PC-3 (cell line): Measurements from ENCODE around the gene CERS5. TPM values are rescaled to one million over a fixed set of nuclear protein-coding genes. Genes with fewer than 3 reads are reported as not detected.

Experiments used
- ATAC-seq: fragments of 200-7000 bp; cut with Tn5 transposase; 2 replicates; pipeline ENCODE4 v1.9.1; 2020; ENCODE audit warnings: mild to moderate bottlenecking, moderate library complexity
- BruUV-seq: library from RNA; stranded (reverse); fragments of 400-500 nt; replicated peaks from 2 replicates; lab custom pipeline; 2021; lab: Mats Ljungman, UMichigan
- CTCF ChIA-PET: fragments of 300-600 bp; sonication (Branson Sonifier 250); formaldehyde crosslinking; loops from one replicate; lab custom pipeline; 2022; ENCODE audit warnings: antibody characterized with exemption; lab: Charles Lee
- POLR2A ChIA-PET: fragments of 300-600 bp; sonication (Branson Sonifier 250); formaldehyde crosslinking; loops from one replicate; lab custom pipeline; 2022; ENCODE audit warnings: antibody characterized with exemption; ENCODE audit not compliant: unreplicated experiment; lab: Charles Lee
- DNase-seq: peaks from one replicate; pipeline ENCODE4 v3.0.0-alpha.2; 2015
- H2AFZ ChIP-seq: fragments of 300-600 bp; sonication (generic); 2 replicates; pipeline ENCODE4 v1.6.0; 2016; ENCODE audit warnings: antibody characterized with exemption, low read length
- H3F3A ChIP-seq: fragments of 300-600 bp; sonication (generic); one replicate; pipeline ENCODE4 v1.6.0; 2017; ENCODE audit warnings: antibody characterized with exemption, low read length, control low read depth, mild to moderate bottlenecking; ENCODE audit not compliant: unreplicated experiment
- H3K27ac ChIP-seq: fragments of 300-600 bp; sonication (generic); 2 replicates; pipeline ENCODE4 v1.5.1; 2016; ENCODE audit warnings: mild to moderate bottlenecking, low read length
- H3K27me3 ChIP-seq: fragments of 300-600 bp; sonication (generic); 2 replicates; pipeline ENCODE4 v1.6.1; 2016; ENCODE audit warnings: low read length, mixed read lengths
- H3K36me3 ChIP-seq: fragments of 300-600 bp; sonication (generic); 2 replicates; pipeline ENCODE4 v1.6.1; 2016; ENCODE audit warnings: low read depth, mixed run types, low read length, mixed read lengths
- H3K4me1 ChIP-seq: fragments of 300-600 bp; sonication (generic); 2 replicates; pipeline ENCODE4 v1.5.1; 2016; ENCODE audit warnings: low read length; ENCODE audit not compliant: insufficient read depth
- H3K4me2 ChIP-seq: fragments of 300-600 bp; sonication (generic); 2 replicates; pipeline ENCODE4 v1.6.0; 2016; ENCODE audit warnings: low read length
- H3K4me3 ChIP-seq: fragments of 300-600 bp; sonication (generic); 2 replicates; pipeline ENCODE4 v1.5.1; 2016; ENCODE audit warnings: mild to moderate bottlenecking, low read length, mixed read lengths
- H3K79me2 ChIP-seq: fragments of 300-600 bp; sonication (generic); 2 replicates; pipeline ENCODE4 v1.6.1; 2017; ENCODE audit warnings: low read length, mixed read lengths
- H3K9ac ChIP-seq: fragments of 300-600 bp; sonication (generic); 2 replicates; pipeline ENCODE4 v1.6.0; 2016; ENCODE audit warnings: mild to moderate bottlenecking, low read length
- H3K9me2 ChIP-seq: fragments of 300-600 bp; sonication (generic); replicated peaks from 2 replicates; pipeline ENCODE4 v1.6.1; 2016; ENCODE audit warnings: mixed run types, low read length, mixed read lengths
- H3K9me3 ChIP-seq: fragments of 300-600 bp; sonication (generic); 2 replicates; pipeline ENCODE4 v1.6.1; 2016; ENCODE audit warnings: low read length, mixed read lengths
- H4K20me1 ChIP-seq: fragments of 300-600 bp; sonication (generic); 2 replicates; pipeline ENCODE4 v1.6.1; 2016; ENCODE audit warnings: low read length, mixed read lengths
- CTCF ChIP-seq: fragments of 300-600 bp; sonication (generic); conservative IDR thresholded peaks from 2 replicates; pipeline ENCODE4 v1.5.1; 2017; ENCODE audit warnings: antibody characterized with exemption, low read depth, mild to moderate bottlenecking, low read length
- EZH2 ChIP-seq: fragments of 300-600 bp; sonication (generic); IDR thresholded peaks from one replicate; pipeline ENCODE4 v1.6.1; 2017; ENCODE audit warnings: antibody characterized with exemption, mild to moderate bottlenecking, low read length; ENCODE audit not compliant: unreplicated experiment
- EZH2phosphoT487 ChIP-seq: fragments of 300-600 bp; sonication (generic); IDR thresholded peaks from 2 replicates; pipeline ENCODE4 v1.6.1; 2018; ENCODE audit warnings: mild to moderate bottlenecking, antibody characterized with exemption, low read length, borderline replicate concordance
- intact Hi-C: fragments of 100-400 bp; cut with micrococcal nuclease; formaldehyde crosslinking; loops from 2 replicates; pipeline ENCODE4 v1.9.0; 2023
- total RNA-seq: library from RNA; depleted of rRNA; stranded (reverse); fragments of >200 nt; gene quantifications from 2 replicates; pipeline ENCODE4 v1.2.3, GENCODE V29; 2014

The CERS5 gene
- total RNA-seq, 1 experiment from 2014 or later, result 24.9 TPM

DNA sequence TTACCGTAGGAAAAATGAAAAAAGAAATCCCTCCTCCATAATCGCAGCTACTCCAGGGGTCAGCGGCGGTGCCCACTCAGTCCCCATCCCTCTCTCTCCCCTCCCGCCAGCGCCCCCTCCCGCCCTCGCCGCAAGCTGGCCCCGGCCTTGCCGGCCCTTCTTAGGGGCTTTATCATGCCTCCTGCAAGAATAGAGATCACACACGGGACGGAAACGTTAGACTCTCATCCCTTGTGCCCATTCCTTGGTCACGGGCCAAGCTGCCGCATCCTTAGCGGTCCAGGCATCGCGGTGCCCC, 55.8 kb downstream of the CERS5 start:
- BruUV-seq, result no TSS peak
- H3F3A ChIP-seq, result no peaks in the 10 kb centered on the region
- 0 out of 2 replicates have a peak, but pooled peaks cover 5% of the 10 kb centered on the region for H4K20me1 ChIP-seq
- no peaks in the 10 kb centered on the region for H3K9me2 ChIP-seq
- no peak for TF ChIP-seq EZH2phosphoT487
- no peak for TF ChIP-seq CTCF
- TF ChIP-seq EZH2, result no peak
- no peaks in the 10 kb centered on the region; the same call in 1 of the 2 replicates for H3K36me3 ChIP-seq
- CTCF ChIA-PET, result interaction anchor here (0.6 to 1.8 kb wide), 7 partner anchors 16 to 345 kb away, joined by 3 to 22 read pairs (median 6); partner anchors contain the start of gene SMARCD1
- H3K9me3 ChIP-seq, result no peaks in the 10 kb centered on the region
- POLR2A ChIA-PET, result interaction anchor here (0.6 to 1.4 kb wide), 3 partner anchors 27 to 426 kb away, joined by 3 to 29 read pairs (median 4); partner anchors contain the start of genes CERS5 and SMARCD1
- intact Hi-C loops, result loop anchor here (5.0 kb wide), 1 partner anchor 34 kb away; no protein-coding TSS in a partner anchor
- DNase-seq (no peak), ATAC-seq (no peak)
- H3K27me3 ChIP-seq, result no peaks in the 10 kb centered on the region
- H3K4me2 ChIP-seq, result peak overlapping the region; percentile 46
- H3K27ac ChIP-seq, result no peak overlapping the region
- H3K4me3 ChIP-seq, result peak overlapping the region; percentile 95; the same call in 1 of the 2 replicates
- H2AFZ ChIP-seq, result peak overlapping the region; percentile 48; the same call in 1 of the 2 replicates
- H3K4me1 ChIP-seq, result peaks cover 14% of the 10 kb centered on the region; the same call in 1 of the 2 replicates
- peaks cover 38% of the 10 kb centered on the region for H3K79me2 ChIP-seq
- no peak overlapping the region for H3K9ac ChIP-seq

DNA sequence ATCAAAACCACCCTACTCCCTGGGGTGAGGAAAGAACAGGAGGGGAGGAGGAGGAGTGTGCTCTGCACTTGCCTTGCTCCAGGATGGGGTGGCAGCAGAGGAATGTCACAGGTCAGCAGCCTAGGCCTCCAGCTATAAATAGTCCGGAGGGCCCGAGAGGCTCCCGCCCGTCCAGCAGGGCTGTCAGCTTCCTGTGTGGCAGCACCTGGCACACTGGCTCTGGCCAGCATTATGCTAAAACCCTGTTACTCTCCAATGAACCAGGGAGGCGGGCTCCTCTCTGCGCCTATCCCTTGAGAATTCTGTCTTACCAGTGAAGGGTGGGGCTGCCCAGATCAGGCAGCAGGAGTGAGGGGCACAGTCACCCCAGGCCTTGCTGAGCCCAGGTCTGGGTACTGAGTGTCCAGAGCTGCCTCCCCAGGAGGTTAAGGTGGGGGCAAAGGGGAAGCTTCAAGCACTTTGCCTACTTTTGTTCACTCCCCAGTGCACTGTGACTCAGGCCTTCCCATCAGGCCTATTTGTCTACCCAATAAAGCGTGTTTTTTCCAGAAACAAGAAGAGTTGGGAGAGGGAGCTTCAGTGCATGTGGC, 56.3 kb downstream of the CERS5 start:
- POLR2A ChIA-PET, result interaction anchor here (0.6 kb wide), 1 partner anchor 148 kb away, joined by 3 read pairs; no protein-coding TSS in a partner anchor
- peaks cover 34% of the 10 kb centered on the region for H3K79me2 ChIP-seq

GRCh38 chr12:50110127-50110761, 56.9 kb downstream of the CERS5 start:
- Histone ChIP-seq H3K27ac (no peak overlapping the region), H2AFZ (peak overlapping the region; percentile 48; the same call in 1 of the 2 replicates), H3K9ac (no peak overlapping the region), H3F3A (no peaks in the 10 kb centered on the region), H3K4me2 (no peak overlapping the region), H3K27me3 (no peaks in the 10 kb centered on the region), H3K4me1 (peaks cover 14% of the 10 kb centered on the region; the same call in 1 of the 2 replicates), H3K36me3 (no peaks in the 10 kb centered on the region), H3K79me2 (peaks cover 28% of the 10 kb centered on the region), H3K9me3 (no peaks in the 10 kb centered on the region), H3K9me2 (no peaks in the 10 kb centered on the region), H4K20me1 (0 out of 2 replicates have a peak, but pooled peaks cover 5% of the 10 kb centered on the region), H3K4me3 (no peak overlapping the region)
- DNase-seq (no peak), ATAC-seq (no peak)
- no TSS peak for BruUV-seq
- intact Hi-C loops, result loop anchor here (5.0 kb wide), 1 partner anchor 33 kb away; no protein-coding TSS in a partner anchor
- CTCF ChIA-PET, result interaction anchor here (0.6 to 0.8 kb wide), 2 partner anchors 26 to 150 kb away, joined by 3 to 4 read pairs; no protein-coding TSS in a partner anchor
- POLR2A ChIA-PET, result interaction anchor here (0.6 kb wide), 1 partner anchor 147 kb away, joined by 3 read pairs; no protein-coding TSS in a partner anchor
- TF ChIP-seq EZH2phosphoT487 (no peak), CTCF (no peak), EZH2 (no peak)

More for the DNA sequence above, 56.3 kb downstream of the CERS5 start:
- intact Hi-C loops, result loop anchor here (5.0 kb wide), 1 partner anchor 34 kb away; no protein-coding TSS in a partner anchor
- Histone ChIP-seq H3K9me3 (no peaks in the 10 kb centered on the region), H3K4me1 (peaks cover 14% of the 10 kb centered on the region; the same call in 1 of the 2 replicates), H3K4me3 (no peak overlapping the region), H2AFZ (peak overlapping the region; percentile 48; the same call in 1 of the 2 replicates), H3K27ac (no peak overlapping the region), H3K4me2 (0 out of 2 replicates have a peak overlapping the region, but pooled peaks have one; percentile 46), H3F3A (no peaks in the 10 kb centered on the region), H3K9ac (no peak overlapping the region), H3K36me3 (no peaks in the 10 kb centered on the region), H3K27me3 (no peaks in the 10 kb centered on the region), H4K20me1 (0 out of 2 replicates have a peak, but pooled peaks cover 5% of the 10 kb centered on the region), H3K9me2 (no peaks in the 10 kb centered on the region)
- TF ChIP-seq EZH2phosphoT487 (no peak), EZH2 (no peak)
- no TSS peak for BruUV-seq
- CTCF ChIA-PET, result interaction anchor here (0.6 to 1.8 kb wide), 4 partner anchors 15 to 150 kb away, joined by 3 to 19 read pairs (median 4); no protein-coding TSS in a partner anchor
- DNase-seq (peak; percentile 22), ATAC-seq (no peak)
